Globus pallidus (tissue), 1 donor: ENCODE data around the gene GRIN2A.
A peak's percentile ranks its signal among the peaks of the same experiment; 100 is the strongest.

Source experiments
- DNase-seq: peaks from one replicate; pipeline ENCODE4 v3.0.0-alpha.2; 2015; ENCODE audit warnings: low spot score

Gene GRIN2A

GRCh38 chr16:9965079-9965478, 217.1 kb downstream of the GRIN2A start:
- DNase-seq: no peak

- DNase-seq: no peak
Observed at GRCh38 chr16:9964426-9964825, 217.8 kb downstream of the GRIN2A start.

DNA sequence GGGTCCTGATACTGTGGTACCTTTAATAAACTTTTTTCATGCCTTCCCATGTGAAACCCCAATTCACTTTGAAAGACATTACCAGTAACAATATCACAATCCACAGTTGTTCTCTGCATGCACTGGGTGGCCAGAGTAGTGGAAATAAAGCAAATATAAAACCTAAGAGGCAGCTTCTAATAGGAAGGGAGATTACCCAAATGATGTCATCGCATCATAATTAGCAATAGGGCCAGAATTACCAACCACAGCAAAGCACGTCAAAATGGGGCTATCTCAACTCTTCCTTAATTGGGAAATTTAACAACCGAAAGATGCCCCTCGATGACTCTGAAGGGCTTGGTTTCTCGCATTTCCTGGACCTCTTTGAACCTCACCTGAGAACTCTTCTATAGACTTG, 224.8 kb downstream of the GRIN2A start:
- DNase-seq: no peak

DNA sequence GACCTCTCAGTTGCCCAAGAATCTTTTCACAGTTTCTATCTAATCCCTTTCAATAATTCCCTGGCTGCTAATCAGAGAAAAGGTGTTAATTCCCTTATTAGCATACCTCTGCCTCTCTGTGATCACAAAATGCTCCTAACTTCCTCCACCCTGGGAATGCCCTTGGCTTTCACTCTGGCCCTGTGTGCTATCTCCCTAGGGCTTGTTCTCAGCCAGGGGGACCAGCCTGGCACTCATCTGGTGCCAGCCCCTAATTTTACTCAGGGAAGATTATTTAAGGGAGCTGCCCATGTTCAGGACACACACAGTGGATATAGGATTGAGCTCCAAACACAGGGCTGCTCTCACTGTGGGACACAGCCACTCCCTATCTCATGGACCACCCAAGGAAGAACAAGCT, 225.2 kb downstream of the GRIN2A start:
- no peak for DNase-seq

DNA sequence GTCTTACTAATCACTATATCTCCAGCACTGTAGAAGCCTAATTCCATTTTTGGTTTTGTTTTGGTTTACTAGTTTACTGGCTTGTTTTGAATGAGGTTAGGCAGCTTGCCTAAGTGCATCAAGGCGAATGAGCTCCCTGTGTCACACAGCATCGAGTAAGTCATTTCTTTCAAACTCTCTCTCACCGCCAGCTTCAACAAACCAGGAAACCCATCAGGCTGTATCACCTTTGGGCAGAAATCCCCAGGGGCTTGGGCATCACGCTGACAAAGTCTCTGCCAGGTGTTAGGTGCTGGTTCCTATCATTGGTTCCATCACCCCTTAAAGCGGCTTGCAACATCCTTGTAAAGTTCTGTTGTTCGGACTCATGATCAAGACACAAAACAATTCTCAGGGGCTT, 226.6 kb downstream of the GRIN2A start:
- no peak for DNase-seq

GRCh38 chr16:9953908-9954570, 228.2 kb downstream of the GRIN2A start:
- DNase-seq: no peak

GRCh38 chr16:9950658-9951057, 231.6 kb downstream of the GRIN2A start:
- no peak for DNase-seq

DNA sequence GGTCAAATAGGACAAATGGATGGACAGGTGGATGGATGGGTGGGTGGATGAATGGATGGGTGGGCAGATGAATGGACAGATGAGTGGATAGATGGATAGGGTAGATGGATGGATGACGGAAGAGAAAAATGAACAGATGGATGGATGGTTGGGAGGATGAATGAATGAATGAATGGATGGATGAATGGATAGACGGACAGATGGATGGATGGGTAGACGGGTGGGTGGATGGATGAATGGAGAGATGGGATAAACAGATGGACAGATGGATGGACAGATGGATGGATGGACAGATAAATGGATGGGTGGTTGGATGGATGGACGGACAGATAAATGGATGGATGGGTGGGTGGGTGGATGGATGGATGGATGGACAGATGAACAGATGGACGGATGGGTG, 232.8 kb downstream of the GRIN2A start:
- DNase-seq: no peak

DNA sequence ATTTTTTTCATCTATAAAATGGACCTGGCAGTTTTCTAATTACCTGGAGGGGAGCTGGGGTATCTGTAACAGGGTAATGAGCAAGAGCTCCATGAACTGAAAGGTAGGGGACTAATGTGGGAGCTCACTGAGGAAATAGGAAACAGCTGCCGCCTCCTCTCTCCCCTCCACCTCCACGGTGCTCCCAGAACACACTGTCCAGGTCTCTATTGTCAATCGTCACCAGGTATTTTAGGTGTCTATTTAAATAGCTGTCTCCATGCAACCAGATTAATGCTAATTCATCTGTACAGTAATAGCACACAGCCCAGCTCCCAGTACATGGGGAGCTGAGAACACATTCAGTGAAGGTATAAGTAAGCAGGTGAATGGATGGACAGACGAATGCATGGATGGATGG, 233.3 kb downstream of the GRIN2A start:
- no peak for DNase-seq

GRCh38 chr16:9946022-9946720, 236.1 kb downstream of the GRIN2A start:
- DNase-seq: no peak

- DNase-seq: no peak
Observed at GRCh38 chr16:9943121-9943520, 239.1 kb downstream of the GRIN2A start.

DNA sequence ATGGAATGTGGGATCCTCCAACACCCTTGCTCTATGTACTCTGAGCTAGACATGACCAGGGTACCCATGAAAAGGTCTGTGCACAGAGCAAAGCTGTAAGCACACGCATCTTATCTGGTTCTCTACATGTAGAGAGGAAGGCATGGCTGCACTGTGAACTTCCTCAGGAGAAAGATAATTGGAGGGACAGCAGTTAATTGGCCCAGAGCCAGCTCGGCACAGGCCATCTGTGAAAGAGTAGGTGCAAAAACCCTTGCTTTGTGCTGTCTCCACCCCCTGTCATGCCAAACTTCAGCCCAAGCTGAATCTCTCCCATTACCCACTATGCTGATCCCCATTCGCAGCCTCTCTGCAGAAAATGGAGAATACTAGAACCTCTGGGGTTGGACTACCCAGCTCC, 241.0 kb downstream of the GRIN2A start:
- DNase-seq: no peak

DNA sequence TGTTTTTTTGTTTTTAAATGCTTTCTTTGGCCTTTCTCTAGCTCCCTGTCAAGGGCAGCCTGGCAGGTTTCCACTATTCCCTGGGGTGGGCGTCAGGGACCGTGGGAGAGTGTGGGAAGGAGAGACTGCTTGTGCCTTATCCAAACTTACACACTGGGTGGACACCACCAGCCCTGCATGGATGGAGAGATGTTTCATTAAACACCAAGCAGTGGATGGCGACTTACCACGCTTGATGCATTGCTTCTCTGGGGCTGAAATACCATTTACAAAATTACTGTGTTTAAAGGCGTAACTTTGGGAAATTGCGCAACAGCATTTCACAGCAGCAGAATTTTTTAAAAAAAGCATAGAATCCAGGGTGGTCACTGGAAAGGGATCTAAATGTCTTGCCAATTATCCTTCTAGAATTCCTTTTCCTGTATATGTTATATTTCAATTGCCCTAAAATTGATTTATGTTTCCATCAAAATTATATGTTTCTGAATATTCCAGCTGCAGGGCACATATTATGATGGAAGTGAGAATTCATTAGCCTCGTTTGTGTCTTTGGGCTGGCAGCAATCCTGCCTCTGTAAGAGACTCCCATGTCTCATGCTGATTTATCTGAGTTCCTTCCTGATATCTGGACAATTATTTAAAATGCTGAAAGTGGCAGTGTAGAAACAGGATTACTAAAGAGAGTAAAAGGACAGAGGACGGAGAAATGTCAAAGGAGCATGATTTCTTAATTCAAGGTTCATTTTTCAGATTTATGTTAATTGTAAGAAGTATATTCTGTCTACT, 247.3 kb downstream of the GRIN2A start:
- DNase-seq: no peak

- no peak for DNase-seq
Observed at GRCh38 chr16:9932919-9933653, 249.1 kb downstream of the GRIN2A start.

DNA sequence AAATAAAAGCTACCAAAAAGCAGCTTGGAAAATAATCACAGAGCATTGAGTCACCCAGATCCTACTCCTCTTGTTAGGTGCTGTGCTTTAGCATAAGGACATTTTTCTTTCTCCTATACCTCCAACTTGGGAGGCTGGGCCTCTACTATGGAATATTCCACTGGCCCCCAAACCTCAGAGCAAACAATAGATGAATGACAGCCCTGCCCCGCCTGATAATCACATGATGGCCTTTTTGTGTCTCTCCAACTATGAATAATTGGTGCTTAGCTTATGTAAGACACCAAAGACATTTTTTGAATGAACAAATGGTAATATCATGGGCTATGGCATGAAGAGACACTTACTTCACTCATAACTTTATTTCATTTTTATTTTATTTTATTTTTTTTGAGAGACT, 250.2 kb downstream of the GRIN2A start:
- DNase-seq: peak; percentile 73

DNA sequence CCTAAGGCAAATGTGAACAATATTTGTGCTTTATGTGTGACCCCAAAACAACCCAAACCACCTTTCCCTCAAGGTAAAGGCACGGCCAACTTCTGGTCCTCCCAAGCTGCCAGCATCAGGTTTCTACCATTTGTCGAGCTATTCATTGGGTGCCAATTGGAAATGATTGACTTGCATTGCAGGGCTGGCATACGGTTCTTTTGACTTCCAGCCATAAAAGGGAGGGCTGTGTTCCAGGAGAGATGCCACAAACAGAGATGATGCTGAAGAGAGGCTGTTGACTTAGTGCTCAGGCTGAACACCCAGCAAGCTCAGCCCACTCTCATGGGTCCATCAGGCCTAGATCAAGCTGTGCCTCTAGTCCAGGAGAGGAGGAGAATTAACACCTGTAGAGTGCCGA, 252.4 kb downstream of the GRIN2A start:
- DNase-seq: peak; percentile 59

- DNase-seq: no peak
Observed at GRCh38 chr16:9929313-9929712, 252.9 kb downstream of the GRIN2A start.

GRCh38 chr16:9922441-9922840, 259.8 kb downstream of the GRIN2A start:
- DNase-seq: no peak

DNA sequence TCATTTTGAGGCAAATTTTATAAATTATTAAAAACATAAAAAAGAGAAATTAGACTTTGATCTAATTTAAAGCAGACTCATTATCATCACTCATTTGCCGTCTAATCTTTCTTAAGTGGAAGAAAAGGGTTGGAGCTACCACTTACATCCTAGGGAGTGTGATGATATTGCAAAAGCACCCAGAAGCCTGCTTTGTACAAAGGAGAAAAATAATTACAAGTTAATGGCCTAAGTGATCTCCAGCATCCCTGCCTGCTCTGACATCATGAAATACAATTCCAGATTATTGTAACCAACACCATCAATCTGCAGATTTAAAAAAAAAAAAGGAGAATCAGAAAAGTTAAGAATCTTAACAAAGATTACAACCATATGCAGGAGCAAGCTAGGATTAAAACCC, 260.2 kb downstream of the GRIN2A start:
- no peak for DNase-seq

- no peak for DNase-seq
Observed at GRCh38 chr16:9919460-9919859, 262.8 kb downstream of the GRIN2A start.

DNA sequence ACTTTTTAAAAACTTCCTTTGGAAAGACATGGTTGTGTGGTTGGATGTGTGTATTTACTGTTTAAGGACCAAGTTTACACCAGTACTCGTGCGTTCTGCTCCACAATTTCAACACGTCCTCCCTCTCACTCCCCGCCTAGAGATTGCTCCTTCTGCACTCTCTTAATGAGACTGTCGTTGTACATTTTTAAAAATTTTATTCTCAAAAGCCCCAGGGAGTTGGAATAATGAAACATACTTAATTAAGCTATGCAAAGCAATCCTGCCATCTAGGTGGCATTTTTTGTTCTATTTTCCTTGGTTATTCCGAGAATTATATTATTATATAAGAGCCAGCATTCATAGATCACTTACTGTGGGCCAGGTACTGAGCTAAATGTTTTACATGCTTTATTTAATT, 264.5 kb downstream of the GRIN2A start:
- no peak for DNase-seq

DNA sequence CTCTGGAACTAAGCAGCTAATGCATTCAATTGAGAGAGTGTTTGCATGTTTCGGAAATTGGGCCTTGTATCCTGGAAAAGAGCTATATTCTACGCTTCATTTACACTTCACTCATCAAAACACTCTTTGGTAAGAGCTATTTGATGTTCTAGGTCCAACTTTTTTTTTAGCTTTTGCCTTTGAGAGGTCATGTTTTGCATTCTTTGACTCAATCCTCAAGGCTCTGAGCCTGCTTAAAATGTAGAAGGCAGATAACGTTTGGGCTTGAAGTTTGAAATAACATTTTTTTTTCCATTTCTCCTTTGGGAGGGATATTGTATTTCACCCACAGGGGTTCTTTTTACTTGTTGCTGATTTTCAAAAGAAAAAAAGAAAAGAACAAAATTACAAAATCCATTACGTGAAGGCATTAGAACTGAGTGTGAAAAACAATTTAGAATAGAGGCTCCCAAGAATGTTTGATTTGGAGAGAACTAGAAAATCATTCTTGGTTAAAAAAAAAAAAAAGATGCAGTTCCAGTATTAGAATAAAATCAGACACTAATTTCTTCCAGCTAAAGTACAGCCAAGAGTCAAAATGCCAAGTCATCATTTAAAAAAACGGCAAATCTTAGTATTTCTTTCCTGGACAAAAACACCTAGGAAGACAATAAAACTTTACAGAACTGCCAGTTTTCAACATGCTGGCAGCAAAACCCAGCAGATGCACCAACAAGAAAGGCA, 268.5 kb downstream of the GRIN2A start:
- no peak for DNase-seq
